ENCODE data around the gene HDAC4. TPM values are rescaled to one million over a fixed set of nuclear protein-coding genes. Genes with fewer than 3 reads are reported as not detected.

Gene HDAC4
- total RNA-seq, 1 donor from 2014 or later = 33.9 TPM

DNA sequence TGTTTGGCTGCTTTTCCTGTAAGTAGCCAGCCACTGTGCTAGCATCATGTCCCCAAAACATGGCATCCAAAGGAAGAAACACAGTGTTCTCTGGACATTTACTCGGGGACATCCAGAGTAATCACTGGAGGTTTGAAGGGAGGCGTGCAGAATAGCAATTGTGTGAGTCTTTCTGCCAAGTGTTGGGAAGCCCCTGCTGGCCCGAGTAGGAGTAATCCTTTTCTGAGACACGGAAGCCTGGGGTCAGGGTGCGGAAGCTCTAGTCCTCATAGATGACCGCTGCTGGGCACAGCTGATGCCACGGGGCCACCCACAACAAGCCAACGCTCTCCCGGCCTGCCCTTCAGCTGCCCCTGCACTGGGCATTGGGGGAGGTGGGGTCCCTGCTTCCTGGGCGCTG is 24.8 kb upstream of the HDAC4 start:
- no peak for ATAC-seq

DNA sequence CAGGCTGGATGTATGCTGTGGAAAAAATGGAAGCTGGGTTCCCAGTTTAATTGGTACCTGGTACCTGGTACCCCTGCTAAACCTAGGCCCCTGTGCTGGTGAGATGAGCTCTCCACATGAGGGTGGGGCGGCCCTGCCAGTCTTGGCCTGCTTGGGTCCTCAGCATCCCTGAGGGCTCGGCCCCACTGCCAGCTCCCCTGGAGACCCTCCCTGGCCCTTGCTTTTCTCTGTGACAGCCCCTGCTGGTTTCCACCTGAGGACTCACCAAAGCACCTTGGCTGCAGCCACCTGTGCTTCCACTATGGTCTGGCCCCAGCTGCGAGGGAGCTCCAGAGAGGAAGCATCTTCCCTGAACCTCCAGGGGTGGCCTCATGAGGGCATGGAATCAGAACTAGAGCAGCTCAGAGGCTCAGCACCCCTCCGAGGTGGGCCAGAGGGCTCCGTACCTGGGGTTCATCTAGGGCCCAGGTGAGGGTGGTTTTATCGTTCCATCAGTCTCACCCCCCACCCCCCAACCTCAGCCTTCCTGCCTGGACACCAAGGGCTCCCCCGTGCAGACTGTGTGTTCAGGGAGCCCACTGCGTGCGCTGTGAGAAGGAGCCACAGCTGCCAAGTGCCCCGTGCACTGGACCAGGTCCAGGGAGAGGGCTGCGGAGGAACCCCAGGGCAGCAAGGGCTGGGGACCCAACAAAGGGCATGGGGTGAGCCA is 23.7 kb upstream of the HDAC4 start:
- ATAC-seq = no peak

GRCh38 chr2:239423551-239423950 is 22.7 kb upstream of the HDAC4 start:
- ATAC-seq = no peak

DNA sequence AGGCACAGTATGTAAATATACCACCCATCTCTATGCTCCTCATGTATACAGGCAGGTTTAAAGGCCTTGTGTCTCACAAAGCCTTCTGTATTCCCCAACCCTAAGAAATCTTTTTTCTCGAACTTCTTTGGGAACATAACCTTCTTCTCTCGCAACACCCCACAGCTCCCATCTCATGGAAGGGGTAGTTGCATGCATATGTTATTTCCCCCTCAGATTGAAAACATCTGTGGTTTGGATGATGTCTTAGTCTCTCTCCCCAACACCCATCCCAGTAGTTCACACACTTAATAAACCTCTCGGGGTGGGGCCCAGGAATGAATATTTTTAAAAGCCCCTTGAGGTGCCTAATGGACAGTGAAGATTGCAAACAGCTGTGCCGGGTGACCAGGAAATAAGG is 21.0 kb upstream of the HDAC4 start:
- no peak for ATAC-seq

- no peak for ATAC-seq
Measured at GRCh38 chr2:239420082-239420481, 19.3 kb upstream of the HDAC4 start.

- ATAC-seq = no peak
Measured at GRCh38 chr2:239418918-239419317, 18.1 kb upstream of the HDAC4 start.

DNA sequence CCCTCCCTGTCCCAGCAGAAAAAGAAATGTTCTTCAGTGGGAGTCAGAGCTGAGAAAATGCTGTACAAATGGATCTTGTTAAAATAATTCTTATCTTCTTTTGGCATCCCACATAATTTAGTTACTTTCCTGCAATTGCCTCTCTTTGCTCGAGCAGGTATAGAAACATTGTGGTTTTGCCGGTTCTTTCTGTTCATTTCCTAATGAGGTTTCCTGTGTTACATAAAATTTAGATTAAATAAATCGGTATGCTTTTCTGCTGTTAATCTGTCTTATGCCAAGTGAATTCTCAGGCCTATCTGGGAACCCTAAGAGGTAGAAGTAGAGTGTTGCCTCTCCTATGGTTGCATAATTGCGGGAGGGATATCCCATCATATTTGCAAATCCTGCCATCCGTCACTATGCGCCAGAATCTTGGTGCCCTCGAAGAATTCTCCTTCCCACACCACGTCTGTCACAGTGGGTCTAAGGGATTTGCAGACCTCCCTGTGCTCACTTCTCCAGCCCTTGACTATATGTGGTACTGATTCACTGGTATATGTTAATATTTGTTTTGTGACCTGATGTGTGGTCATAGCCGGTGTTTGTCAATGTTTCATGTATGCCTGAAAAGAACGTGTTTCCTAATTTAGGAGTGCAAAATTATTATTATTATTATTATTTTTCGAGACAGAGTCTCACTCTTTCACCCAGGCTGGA is 12.2 kb upstream of the HDAC4 start:
- ATAC-seq = no peak

DNA sequence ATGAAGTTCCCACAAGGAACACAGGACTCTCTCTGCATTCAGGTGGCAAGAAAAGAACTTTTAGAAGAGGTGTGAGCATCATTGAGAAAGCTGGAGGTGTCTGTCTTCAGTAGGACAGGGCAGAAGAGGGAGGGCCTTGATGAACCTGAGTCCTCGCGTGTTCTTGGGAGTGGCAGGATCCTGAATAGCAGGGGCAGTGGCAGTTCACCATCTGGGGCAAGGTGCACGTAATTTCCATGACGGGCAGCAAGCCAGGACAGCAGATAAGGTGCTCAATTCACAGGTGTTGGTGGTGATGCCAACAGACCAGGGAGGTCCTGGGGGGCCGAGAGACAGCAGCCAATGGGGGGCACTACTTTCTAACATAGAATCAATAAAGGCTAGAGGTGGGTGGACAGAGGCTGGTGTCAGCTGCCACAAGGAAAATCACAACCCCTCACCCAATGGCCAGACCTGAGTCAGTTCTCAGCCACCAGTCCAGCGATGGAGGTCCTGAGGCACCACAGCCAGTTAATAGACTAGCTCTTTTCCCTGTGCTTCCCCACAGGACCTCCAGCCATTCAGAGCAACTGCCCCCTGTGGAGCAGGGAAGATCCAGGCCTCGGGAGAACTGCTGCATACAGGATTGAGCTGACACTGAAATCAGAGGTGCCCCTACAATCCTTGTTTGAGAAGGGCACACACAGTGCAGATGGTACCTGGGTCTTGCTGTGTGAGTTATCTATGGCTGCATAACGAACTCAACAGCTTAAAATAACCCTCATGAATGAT is 10.9 kb upstream of the HDAC4 start:
- no peak for ATAC-seq

DNA sequence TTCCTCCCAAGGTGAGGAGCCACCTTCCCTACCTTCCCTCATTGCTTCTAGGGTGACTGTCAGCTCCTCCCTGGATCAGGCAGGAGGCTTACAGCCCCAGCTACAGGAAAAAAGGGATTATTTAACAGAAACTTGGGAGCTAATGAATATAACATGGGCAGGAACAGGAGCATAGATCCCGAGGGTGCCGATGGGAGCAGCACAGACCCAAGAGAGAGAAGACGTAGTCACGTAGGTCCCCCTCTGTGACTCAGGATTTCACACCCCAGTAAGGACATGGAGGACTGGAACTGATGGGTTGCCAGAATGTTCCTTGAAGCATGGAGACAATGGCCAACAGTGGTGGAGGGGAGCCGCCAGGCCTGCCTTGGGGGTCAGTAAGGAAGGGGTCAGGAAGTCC is 10.3 kb upstream of the HDAC4 start:
- ATAC-seq = no peak

DNA sequence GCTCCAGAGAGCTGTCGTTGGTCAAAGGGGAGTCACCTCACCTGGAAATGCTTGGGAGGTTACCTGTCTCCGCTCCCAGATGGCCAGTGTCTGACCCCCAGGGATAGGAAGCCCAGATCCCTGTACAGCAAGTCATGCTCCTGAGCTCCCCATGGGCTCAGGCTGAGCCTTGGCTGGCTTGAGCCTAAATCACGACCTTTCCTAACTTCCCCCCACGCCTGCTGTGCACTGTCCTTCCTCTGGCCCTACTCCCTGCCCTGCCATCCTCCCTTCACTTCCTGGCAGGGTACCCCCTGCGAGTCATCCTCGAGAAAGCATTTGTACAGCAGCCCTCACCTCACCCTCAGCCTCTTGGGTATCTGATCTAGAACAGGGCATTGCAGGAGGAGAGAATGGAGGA is 9.2 kb upstream of the HDAC4 start:
- no peak for ATAC-seq

DNA sequence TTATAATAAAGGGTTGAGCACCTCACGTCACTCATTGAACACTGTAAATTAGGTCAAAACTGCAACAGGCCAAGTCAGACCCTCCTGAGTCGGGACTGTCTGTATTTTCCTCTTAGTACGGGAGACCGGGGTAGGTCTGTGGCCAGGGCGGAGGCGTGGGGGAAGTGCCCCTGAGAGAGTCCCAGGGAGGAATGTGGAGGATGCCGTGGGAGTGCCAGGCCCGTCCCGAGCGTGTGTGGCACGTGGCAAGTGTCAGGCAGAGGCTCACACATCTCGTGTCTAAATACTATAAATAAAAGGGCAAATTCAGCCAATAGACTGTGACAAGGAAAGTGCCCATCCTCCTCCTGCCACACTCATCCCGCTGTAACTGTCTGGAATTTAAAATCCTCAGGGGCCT is 6.3 kb upstream of the HDAC4 start:
- no peak for ATAC-seq

DNA sequence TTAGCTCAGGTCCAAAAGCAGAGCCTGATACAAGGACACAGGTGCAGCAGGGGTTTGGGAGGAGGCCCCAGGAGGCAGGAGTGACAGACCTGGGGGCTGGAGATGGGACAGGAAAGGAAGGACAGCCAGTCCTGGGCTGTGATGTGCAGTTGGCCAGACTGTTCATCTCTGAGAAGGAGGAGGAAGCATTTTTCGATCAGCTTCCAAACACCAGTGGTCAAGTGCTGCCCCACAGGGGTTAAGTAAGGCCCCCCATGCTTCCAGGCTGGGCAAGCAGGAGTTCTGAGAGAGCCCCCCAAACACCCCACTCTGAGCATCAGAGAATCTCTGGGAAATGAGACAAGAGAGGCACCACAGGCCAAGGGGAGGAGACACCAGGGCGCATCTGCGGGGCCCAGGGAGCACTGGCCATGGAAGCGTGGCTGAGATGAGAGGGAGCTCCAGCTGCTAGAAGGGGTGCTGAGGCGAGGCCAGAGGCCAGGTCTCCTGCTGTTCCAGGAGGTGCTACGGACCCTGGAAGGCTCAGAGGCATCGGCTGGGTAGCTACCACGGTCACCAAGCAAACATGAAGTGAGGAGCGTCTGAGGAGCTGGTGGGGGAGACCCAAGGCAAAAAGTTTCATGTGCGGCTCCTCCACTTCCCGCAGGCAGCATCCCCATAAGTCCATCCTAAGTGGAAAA is 5.6 kb upstream of the HDAC4 start:
- no peak for ATAC-seq

- no peak for ATAC-seq
Measured at GRCh38 chr2:239405071-239405470, 4.3 kb upstream of the HDAC4 start.

DNA sequence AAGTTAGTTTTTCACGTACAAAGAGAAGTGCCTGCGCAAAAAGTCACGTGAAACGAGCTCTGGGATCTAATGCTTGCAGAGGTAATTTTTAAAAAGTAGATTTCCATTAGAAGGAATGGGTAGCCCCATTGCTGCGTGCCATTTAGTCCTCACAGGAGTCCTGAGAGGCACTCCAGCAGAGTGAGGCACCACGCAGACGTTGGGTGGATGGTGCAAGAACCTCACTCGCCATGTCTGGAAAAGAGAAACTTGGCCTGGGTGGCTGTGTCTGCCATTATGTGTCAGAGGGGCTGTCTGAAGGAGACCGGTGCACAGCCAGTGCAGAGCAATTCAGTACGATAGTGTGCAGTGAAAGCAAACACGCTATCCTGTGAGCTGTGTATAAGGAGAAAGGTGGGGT is 1.8 kb upstream of the HDAC4 start:
- no peak for ATAC-seq

GRCh38 chr2:239401881-239402233 is 1.0 kb upstream of the HDAC4 start:
- no peak for ATAC-seq

DNA sequence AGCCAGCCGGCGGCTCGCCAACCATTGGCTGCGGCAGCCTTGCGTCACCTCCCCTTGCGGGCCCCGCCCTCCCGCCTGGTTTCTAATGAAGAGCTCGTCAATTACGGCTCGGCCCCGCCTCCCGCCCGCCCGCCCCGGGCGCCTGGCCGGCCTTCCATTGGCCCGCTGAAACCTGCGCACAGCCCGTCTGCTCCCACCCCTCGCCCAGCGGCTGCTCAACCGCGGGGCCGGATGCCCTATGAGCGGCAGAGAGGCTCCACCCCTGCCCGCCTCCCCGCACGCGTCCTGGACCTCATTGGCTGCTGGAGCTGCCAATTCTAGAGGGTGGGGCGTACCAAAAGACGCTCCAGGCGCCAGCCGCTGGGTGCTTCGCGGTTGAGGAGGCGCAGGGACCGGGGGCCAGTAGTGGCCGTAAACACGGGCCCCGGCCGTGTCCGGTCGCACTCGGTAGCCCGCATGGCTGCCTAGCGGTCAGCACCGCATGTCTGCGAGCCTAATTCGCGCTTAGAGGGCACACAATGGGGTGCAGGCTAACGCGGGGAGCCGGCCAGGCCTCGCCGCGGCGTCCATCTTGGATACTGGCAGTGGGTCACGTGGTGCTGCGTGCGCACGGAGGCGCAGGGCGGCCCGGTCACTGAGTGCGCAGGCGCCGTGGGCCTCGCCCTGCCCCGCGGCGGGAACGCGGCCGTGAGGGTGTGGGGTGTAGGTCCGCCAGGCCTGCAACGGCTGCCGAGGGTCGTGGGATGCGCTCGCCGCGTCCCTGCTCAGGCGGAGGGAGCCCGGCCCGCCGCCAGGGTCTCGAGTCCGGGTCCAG is 454 bp upstream of the HDAC4 start:
- ATAC-seq = peak; percentile 98

GRCh38 chr2:239399921-239400595 is 762 bp downstream of the HDAC4 start:
- no peak for ATAC-seq

- no peak for ATAC-seq
Measured at GRCh38 chr2:239399433-239399920, 1.3 kb downstream of the HDAC4 start.

GRCh38 chr2:239398521-239398921 is 2.3 kb downstream of the HDAC4 start:
- no peak for ATAC-seq

DNA sequence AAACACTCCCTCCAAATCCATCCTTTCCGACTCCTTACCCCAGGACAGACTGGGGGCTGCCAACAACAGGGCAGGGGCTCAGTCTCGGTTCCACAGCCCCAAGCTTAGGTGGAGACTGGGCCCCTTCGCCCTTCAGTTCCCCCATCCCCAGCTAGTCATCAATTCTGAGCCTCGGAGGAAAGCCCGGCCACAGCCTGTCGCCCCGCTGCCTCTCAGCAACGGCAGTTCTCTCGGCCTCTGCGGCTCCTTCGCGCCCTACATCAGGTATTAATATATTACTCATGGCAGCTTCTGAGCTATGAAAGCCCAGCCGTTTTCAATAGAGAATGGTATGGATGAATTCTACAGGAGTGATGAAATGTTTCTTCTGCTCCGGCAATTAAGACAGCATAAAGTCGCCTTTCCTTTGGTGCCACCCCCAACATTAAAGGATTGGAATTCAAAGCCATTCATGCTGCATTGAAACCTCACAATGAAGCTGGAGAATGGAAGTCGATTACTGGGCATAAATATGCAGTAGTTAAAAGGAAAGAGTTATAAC is 2.8 kb downstream of the HDAC4 start:
- no peak for ATAC-seq
